Uterus (tissue), 2 donors: Measurements from ENCODE around the gene EDRF1.

ENCODE experiments used
- POLR2A ChIP-seq, 2 donors: fragments of 450-650 bp; IDR thresholded peaks; one replicate each; pipeline ENCODE4 v1.6.1; 2016; ENCODE audit warnings: antibody characterized with exemption in 2 of 2, mild to moderate bottlenecking in 1 of 2, moderate library complexity in 1 of 2
- TF ChIP-seq, protein P1 (sequence below), 4 experiments: fragments of 200-600 bp in 2 of 4; fragments of 450-650 bp in 2 of 4; sonication (generic) in 2 of 4; IDR thresholded peaks; one replicate each; pipeline ENCODE4 v1.5.1; 2016 to 2019; ENCODE audit warnings: antibody characterized with exemption in 4 of 4, mild to moderate bottlenecking in 2 of 4, moderate library complexity in 1 of 4

DNA sequence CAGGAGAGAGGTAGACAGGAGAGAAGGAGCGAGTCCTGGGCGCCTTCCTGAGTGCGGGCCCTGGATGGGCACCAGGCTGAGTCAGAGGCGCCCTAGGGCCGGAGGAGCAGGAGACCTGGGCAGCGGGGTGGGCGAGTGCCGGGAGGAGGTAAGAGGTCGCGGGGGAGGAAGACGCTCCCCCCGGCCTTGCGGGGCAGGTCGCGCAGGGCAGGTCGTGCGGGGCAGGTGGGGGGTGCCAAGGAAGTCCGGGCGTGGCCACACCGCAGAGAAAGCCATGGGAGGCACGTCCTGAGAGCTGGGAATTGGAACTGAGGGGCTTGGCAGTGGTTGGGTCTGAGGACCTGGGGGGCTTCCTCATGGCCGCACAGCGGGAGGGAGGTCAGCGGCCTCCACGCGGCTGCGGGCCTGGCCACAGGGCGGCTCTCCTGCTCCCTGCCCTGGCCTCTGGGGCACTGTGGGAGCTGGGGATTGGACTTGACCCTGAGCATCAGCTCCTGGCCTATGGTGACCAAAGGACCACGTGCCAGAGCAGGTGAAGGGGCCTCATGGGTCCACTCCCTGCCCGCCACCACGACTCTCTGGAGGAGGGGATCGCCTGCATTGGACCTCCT is 55.2 kb downstream of the EDRF1 start:
- TF ChIP-seq, protein P1, sequence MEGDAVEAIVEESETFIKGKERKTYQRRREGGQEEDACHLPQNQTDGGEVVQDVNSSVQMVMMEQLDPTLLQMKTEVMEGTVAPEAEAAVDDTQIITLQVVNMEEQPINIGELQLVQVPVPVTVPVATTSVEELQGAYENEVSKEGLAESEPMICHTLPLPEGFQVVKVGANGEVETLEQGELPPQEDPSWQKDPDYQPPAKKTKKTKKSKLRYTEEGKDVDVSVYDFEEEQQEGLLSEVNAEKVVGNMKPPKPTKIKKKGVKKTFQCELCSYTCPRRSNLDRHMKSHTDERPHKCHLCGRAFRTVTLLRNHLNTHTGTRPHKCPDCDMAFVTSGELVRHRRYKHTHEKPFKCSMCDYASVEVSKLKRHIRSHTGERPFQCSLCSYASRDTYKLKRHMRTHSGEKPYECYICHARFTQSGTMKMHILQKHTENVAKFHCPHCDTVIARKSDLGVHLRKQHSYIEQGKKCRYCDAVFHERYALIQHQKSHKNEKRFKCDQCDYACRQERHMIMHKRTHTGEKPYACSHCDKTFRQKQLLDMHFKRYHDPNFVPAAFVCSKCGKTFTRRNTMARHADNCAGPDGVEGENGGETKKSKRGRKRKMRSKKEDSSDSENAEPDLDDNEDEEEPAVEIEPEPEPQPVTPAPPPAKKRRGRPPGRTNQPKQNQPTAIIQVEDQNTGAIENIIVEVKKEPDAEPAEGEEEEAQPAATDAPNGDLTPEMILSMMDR (IDR thresholded peaks at IDR 0.05) = no peak
- TF ChIP-seq POLR2A (IDR thresholded peaks at IDR 0.05) = no peak
